ENCODE results near the gene GATC.

DNA sequence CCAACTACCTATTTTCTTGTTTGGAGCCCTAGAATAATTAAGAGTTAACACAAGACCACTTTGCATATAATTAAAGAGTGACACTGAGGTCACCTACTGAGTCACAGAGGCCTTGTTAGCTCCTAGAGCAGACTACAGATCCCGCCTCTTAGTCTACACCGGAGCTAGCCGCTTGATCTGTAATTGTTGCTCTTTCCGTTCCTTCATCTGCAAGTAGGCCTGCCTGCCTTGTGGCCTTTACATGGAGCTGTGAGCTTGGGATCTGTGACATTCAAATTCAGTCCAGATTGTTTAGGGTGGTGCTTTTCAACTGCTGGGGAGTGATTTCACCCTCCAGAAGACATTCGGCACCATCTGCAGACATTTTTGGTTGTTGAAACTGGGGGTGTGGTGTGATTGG lies 44.1 kb downstream of the GATC start:
- TF ChIP-seq, protein P1, sequence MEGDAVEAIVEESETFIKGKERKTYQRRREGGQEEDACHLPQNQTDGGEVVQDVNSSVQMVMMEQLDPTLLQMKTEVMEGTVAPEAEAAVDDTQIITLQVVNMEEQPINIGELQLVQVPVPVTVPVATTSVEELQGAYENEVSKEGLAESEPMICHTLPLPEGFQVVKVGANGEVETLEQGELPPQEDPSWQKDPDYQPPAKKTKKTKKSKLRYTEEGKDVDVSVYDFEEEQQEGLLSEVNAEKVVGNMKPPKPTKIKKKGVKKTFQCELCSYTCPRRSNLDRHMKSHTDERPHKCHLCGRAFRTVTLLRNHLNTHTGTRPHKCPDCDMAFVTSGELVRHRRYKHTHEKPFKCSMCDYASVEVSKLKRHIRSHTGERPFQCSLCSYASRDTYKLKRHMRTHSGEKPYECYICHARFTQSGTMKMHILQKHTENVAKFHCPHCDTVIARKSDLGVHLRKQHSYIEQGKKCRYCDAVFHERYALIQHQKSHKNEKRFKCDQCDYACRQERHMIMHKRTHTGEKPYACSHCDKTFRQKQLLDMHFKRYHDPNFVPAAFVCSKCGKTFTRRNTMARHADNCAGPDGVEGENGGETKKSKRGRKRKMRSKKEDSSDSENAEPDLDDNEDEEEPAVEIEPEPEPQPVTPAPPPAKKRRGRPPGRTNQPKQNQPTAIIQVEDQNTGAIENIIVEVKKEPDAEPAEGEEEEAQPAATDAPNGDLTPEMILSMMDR (IDR thresholded peaks at IDR 0.05; ENCODE audit: low read depth, low read length) = no peak
- no peak for TF ChIP-seq EZH2phosphoT487 (IDR thresholded peaks at IDR 0.05; ENCODE audit: low read depth)
